Psoas muscle (tissue), 8 donors: ENCODE results near the gene ZNF335. TPM values are rescaled to one million over a fixed set of nuclear protein-coding genes. Genes with fewer than 3 reads are reported as not detected.

Experiments
- ATAC-seq, 4 donors: fragments of 200-7000 bp; cut with Tn5 transposase; one replicate each; pipeline ENCODE4 v1.9.1; 2020; ENCODE audit warnings: moderate library complexity in 3 of 4, mild to moderate bottlenecking in 2 of 4
- DNase-seq, 2 donors: peaks; one replicate each; pipeline ENCODE4 v3.0.0-alpha.2; 2020
- H3K27ac ChIP-seq: fragments of 200-600 bp; one replicate; pipeline ENCODE4 v1.8.0; 2022
- H3K27me3 ChIP-seq, 3 donors: fragments of 200-600 bp in 1 of 3; one replicate each; pipeline versions ENCODE4 v1.6.1 to v1.8.0; 2013 to 2022; ENCODE audit warnings: low read length in 2 of 3, mild to moderate bottlenecking in 2 of 3, moderate library complexity in 1 of 3; ENCODE audit not compliant: insufficient read depth in 3 of 3
- H3K36me3 ChIP-seq, 2 donors: fragments of 200-600 bp in 1 of 2; one replicate each; pipeline versions ENCODE4 v1.6.1 to v1.8.0; 2013 to 2022; ENCODE audit warnings: low read depth in 1 of 2, mild to moderate bottlenecking in 1 of 2, moderate library complexity in 1 of 2; ENCODE audit not compliant: insufficient read depth in 1 of 2
- H3K4me1 ChIP-seq: fragments of 200-600 bp; one replicate; pipeline ENCODE4 v1.8.0; 2022
- H3K4me3 ChIP-seq: fragments of 200-600 bp; one replicate; pipeline ENCODE4 v1.8.0; 2022; ENCODE audit warnings: mild to moderate bottlenecking
- H3K9me3 ChIP-seq: fragments of 200-600 bp; one replicate; pipeline ENCODE4 v1.8.0; 2022
- WGBS, 3 donors: extraction: QIAGEN DNeasy Blood & Tissue Kit; methylation state at CpG; one replicate each; pipeline versions ENCODE4 v1.1.6 to v1.1.7; 2013; 5-methylcytosine and 5-hydroxymethylcytosine counted together
- intact Hi-C, 2 donors: fragments of 100-400 bp; cut with DNase I; formaldehyde crosslinking; loops; one replicate each; pipeline versions ENCODE4 v1.11.0 to v1.14.2; 2022
- polyA plus RNA-seq, 3 donors: library from polyadenylated mRNA; stranded (reverse); fragments of 200-250 nt; gene quantifications; one replicate each; pipeline ENCODE4 v1.2.3, GENCODE V29; 2013
- total RNA-seq, 4 donors: library from RNA; stranded (reverse); fragmentation: NEBNext Ultra II Directional in 2 of 4; extraction: Animal tissue kit (Norgen Biotek cat#: 25700) in 2 of 4; gene quantifications; one replicate each; pipeline versions ENCODE4 v1.2.1 to v1.2.4, GENCODE V29; 2021 to 2023
- TF ChIP-seq, protein P1 (sequence below): fragments of 200-600 bp; IDR thresholded peaks from one replicate; pipeline ENCODE4 v1.8.0; 2022; ENCODE audit warnings: antibody characterized with exemption
- donor health status: healthy with polysubstance abuse.
- donor health status: DM: no; HTN: no; CAD: no; lungs with moderate emphysema.
- donor health status: Bipolar disorder and iron deficiency.
- donor health status: healthy.
- donor health status: DM: yes; HTN: yes; CAD: no.
- donor health status: DM: no; HTN: no; CAD: no.
- donor health status: DM: no; HTN: no; CAD: no.
- donor health status: DM: yes; HTN: yes; CAD: no.

The ZNF335 gene
- total and polyA plus RNA-seq, 7 donors = 6.9 to 11.5 (median 10.2) TPM

DNA sequence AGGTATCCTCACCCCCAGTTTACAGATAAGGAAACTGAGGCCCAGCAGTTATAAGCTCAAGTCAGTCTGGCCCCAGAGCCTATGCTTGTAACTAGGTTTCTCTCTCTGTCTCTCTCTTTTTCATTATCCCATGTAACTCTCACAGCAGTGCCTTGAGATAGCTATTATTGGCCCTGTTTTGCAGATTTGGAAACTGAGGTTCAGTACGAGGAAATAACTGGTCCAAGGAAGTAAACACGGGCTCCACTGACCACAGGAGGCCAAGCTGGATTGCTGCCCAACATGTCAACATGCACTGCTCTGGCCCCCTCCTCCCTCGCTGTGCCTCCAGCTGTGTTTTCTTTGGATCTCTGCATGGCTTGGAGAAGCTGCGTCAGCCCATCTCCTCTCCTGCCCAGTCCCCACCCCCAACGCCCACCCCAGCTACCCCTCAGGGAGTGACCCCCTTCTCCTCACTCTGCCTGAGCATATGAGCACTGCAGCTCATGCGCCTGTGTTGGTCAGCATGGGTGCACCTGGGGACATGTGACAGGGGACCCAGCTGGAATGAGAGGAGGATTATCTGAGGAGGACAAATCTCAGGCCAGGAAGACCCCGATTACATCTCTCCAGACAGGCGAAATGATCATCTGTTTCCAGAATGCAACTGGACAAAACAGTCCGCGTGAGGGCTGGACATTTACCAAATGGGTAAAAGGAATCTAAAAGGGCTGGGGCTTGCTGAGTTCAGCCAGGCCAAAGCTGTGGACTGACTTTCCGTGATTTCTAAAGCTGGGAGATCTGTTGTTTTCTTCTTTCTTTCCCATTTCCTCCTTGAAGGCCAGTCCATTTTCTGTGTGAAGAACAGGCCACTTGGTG is 52.2 kb downstream of the ZNF335 start:
- Histone ChIP-seq H3K27ac (peak overlapping the region; percentile 67), H3K27me3 (no peaks in the 10 kb centered on the region), H3K36me3 (no peaks in the 10 kb centered on the region), H3K9me3 (no peaks in the 10 kb centered on the region), H3K4me3 (no peak overlapping the region), H3K4me1 (peaks cover 13% of the 10 kb centered on the region)
- intact Hi-C loops = no loop called here
- WGBS, 3 donors = 25 to 31% (median 27%) methylated on average over 11 of the region's 11 CpGs
- TF ChIP-seq, protein P1, sequence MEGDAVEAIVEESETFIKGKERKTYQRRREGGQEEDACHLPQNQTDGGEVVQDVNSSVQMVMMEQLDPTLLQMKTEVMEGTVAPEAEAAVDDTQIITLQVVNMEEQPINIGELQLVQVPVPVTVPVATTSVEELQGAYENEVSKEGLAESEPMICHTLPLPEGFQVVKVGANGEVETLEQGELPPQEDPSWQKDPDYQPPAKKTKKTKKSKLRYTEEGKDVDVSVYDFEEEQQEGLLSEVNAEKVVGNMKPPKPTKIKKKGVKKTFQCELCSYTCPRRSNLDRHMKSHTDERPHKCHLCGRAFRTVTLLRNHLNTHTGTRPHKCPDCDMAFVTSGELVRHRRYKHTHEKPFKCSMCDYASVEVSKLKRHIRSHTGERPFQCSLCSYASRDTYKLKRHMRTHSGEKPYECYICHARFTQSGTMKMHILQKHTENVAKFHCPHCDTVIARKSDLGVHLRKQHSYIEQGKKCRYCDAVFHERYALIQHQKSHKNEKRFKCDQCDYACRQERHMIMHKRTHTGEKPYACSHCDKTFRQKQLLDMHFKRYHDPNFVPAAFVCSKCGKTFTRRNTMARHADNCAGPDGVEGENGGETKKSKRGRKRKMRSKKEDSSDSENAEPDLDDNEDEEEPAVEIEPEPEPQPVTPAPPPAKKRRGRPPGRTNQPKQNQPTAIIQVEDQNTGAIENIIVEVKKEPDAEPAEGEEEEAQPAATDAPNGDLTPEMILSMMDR = no peak
- ATAC-seq = peak; percentile 26 to 70 (median 52)
- DNase-seq = peak; percentile 75 to 89

DNA sequence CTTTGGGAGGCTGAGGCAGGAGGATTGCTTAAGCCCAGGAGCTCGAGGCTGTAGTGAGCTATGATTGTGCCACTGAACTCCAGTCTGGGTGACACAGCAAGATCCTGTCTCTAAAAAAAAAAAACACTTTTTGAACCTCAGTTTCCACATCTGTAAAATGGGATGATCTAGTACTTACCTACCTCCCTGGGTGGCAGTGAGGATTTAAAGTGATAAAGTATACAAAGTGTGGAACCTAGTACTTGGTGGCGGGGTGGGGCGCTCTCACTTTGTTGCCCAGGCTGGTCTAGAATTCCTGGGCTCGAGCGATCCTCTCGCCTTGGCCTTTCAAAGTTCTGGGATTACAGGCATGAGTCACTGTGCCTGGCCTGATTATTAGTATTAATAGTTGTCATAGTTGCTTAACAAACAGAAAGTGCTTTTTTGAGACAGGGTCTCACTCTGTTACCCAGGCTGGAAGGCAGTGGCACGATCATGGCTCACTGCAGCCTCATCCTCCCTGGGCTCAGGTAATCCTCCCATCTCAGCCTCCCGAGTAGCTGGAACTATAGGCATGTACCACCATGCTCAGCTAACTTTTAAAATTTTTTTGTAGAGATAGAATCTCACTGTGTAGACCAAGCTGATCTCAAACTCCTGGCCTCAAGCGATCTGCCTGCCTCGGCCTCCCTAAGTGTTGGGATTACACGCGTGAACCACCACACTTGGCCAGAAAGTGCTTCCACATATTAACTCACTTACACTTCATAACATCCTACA is 53.0 kb downstream of the ZNF335 start:
- ATAC-seq (peak in 2 of 4 donors; percentile 23 to 27), DNase-seq (peak in 1 of 2 donors; percentile 48)
- Histone ChIP-seq H3K36me3 (no peaks in the 10 kb centered on the region), H3K9me3 (no peaks in the 10 kb centered on the region), H3K27me3 (no peaks in the 10 kb centered on the region), H3K4me3 (no peak overlapping the region), H3K27ac (peak overlapping the region; percentile 60), H3K4me1 (peaks cover 5% of the 10 kb centered on the region)
- 85 to 93% (median 86%) methylated on average over 12 of the region's 12 CpGs for WGBS, 3 donors
- TF ChIP-seq, protein P1 = no peak
- intact Hi-C loops = no loop called here

DNA sequence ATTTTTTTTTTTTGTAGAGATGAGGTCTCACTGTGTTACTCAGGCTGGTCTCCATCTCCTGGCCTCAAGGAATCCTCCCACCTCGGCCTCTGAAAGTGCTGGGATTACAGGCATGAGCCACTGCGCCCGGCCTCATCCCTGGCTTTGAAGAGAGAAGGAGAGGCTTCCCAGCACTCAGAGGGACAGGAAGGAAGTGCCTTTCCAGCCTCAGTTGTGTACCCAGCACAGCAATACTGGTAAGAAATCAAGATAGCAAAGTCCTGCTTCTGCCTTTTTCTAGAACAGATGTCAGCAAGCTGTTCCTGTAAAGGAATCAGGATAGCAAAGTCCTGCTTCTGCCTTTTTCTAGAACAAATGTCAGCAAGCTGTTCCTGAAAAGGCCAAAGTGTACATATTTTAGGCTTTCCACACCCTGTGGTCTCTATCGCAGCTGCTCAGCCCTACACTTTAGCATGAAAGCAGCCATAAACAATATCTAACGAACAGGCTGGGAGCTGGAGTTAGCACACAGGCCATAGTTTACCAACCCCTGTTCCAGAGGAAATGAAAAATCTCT is 53.7 kb downstream of the ZNF335 start:
- no peak for DNase-seq
- H3K36me3 ChIP-seq = no peaks in the 10 kb centered on the region
- intact Hi-C loops = no loop called here
- peak in 2 of 4 donors; percentile 23 to 24 for ATAC-seq
- H3K4me1 ChIP-seq = no peaks in the 10 kb centered on the region
- no peaks in the 10 kb centered on the region for H3K9me3 ChIP-seq
- H3K4me3 ChIP-seq = no peak overlapping the region
- no peaks in the 10 kb centered on the region for H3K27me3 ChIP-seq
- 58 to 69% (median 69%) methylated on average over 5 of the region's 5 CpGs for WGBS, 3 donors
- H3K27ac ChIP-seq = peak overlapping the region; percentile 60
- TF ChIP-seq, protein P1 = no peak

DNA sequence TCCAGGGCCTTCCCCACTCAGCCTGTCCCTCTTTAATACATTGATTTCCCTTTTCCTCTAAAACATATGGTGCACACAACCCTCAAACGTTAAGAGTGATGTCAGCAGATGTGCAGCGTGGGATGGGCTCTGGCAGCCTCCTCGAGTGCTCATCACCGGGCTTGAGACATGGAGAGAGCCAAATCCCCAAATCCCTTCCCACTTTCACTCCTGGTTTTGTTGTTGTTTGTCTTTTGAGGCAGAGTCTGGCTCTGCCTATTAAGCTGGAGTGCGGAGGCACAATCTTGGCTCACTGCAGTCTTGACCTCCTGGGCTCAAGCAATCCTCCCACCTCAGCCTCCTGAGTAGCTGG is 54.2 kb downstream of the ZNF335 start:
- H3K27ac ChIP-seq = no peak overlapping the region
- ATAC-seq (peak in 2 of 4 donors; percentile 31 to 33), DNase-seq (peak in 1 of 2 donors; percentile 49)
- no peak overlapping the region for H3K4me3 ChIP-seq
- no peaks in the 10 kb centered on the region for H3K9me3 ChIP-seq
- TF ChIP-seq, protein P1 = no peak
- peaks cover 0 to 3% (median 0%) of the 10 kb centered on the region in 3 donors for H3K27me3 ChIP-seq
- no peaks in the 10 kb centered on the region for H3K4me1 ChIP-seq
- intact Hi-C loops = no loop called here
- no peaks in the 10 kb centered on the region for H3K36me3 ChIP-seq
- 32 to 41% (median 39%) methylated on average over 5 of the region's 5 CpGs for WGBS, 3 donors
